Measurements from ENCODE around the gene FCHO1. TPM values are rescaled to one million over a fixed set of nuclear protein-coding genes. Genes with fewer than 3 reads are reported as not detected.
A peak's percentile ranks its signal among the peaks of the same experiment; 100 is the strongest.

FCHO1 gene, protein sequence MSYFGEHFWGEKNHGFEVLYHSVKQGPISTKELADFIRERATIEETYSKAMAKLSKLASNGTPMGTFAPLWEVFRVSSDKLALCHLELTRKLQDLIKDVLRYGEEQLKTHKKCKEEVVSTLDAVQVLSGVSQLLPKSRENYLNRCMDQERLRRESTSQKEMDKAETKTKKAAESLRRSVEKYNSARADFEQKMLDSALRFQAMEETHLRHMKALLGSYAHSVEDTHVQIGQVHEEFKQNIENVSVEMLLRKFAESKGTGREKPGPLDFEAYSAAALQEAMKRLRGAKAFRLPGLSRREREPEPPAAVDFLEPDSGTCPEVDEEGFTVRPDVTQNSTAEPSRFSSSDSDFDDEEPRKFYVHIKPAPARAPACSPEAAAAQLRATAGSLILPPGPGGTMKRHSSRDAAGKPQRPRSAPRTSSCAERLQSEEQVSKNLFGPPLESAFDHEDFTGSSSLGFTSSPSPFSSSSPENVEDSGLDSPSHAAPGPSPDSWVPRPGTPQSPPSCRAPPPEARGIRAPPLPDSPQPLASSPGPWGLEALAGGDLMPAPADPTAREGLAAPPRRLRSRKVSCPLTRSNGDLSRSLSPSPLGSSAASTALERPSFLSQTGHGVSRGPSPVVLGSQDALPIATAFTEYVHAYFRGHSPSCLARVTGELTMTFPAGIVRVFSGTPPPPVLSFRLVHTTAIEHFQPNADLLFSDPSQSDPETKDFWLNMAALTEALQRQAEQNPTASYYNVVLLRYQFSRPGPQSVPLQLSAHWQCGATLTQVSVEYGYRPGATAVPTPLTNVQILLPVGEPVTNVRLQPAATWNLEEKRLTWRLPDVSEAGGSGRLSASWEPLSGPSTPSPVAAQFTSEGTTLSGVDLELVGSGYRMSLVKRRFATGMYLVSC
- 1.7 TPM for total RNA-seq

DNA sequence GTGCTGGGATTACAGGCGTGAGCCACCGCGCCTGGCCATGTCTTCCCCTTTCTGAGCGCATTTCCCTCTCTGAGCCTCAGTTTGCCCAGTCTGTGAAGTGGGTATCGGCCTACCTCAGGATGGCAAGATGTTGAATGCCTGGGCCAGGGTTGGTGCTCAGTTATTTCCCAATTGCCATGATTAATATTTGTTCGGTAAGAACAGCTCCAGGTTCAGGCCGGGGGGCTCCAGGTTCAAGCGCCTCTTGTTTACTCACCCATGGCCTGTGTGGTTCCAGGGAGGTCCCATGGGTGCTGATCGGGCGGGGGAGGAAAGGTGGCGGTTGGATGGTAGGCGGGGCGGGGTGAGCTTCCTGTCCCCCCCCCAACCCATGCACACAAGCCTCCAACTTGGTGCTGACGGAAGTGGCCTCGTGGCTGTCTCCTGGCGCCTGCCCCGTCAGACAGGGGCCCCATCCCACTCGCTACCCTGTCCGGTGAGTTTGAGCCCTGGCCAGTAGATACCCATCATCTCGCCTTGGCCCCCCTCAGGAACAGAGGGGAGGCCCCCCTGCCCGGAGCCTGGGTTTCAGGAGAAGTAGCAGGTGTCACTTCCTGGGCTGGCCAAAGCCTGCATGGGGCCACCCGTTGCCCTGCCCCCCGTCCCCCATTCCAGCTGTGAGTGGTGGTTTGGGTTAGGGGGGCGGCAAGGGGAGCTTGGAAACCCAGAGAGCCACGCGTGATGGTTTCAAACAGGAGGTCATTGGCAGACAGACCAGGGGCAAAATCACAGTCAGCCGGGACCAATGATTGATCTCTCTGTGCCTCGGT lies at the start of gene FCHO1:
TSS of gene FCHO1 (plus strand) at position 375 of the 809 bp plus-strand sequence. CDS start 3,688 bp downstream, outside the sequence.
- ATAC-seq (peak; percentile 31), DNase-seq (ENCODE audit: low spot score) (no peak)

GRCh38 chr19:17703824-17704463 lies 47.3 kb upstream of the FCHO1 start:
- no peak for DNase-seq (ENCODE audit: low spot score)
- ATAC-seq = peak; percentile 79

DNA sequence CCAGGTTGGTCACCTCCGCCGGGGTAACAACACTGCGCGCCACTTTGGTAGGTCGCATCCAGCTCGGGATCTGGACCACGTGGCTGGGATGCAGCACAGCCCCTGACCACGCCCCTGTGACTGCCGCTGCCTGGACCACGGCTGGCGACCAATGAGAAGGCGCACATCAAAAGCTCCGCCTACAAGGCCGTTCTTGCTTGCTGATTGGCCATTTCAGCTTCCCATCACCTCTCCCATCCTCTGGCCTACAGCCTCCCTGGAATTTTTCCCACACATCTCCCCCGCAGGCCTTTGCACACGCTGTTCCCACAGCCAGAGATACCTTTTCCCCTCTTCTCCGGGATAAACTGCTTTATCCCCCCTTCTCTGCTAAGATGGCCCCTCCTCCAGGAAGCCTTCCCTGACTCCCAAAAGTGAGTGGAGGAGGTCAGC lies 44.5 kb upstream of the FCHO1 start:
- ATAC-seq (no peak), DNase-seq (ENCODE audit: low spot score) (no peak)

DNA sequence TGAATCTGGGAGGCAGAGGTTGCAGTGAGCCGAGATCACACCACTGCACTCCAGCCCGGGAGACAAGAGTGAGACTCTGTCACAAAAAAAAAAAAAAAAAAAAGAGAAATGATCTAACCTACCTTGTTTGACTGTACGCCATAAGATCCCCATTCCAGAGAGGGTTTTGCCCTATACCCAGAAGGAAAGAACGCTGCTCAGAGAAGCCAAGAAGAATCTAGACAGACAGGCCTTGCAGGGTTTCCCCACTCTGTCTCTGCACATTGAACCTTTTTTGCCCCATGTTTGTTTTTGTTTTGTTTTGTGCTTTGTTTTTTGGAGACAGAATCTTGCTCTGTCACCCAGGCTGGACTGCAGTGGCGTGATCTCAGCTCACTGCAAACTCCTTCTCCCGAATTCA lies 39.4 kb upstream of the FCHO1 start:
- no peak for DNase-seq (ENCODE audit: low spot score)
- ATAC-seq = no peak

DNA sequence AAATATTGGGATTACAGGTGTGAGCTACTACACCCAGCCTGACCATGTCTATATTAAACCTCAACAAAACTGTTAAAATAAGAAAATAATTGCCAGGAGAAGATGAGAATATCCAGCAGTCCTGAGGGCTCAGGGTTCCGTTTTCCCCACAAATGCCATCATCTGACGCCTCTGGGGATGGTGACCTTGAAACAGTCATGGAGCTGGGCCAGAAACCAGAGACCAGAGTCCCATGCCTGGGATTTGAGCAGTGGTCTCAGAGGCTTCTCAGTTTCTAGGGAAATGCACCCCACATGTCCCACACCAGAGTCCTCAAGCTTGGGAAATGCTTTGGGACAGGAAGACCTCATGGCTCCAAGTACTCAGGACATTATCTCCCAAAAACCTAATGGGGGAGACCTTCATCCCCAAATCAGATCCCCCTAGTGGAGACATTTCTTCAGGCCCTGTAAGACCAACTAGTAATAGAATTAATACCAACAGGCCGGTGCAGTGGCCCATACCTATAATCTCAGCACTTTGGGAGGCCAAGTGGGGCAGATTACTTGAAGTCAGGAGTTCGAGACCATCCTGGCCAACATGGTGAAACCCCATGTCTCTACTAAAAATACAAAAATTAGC lies 34.9 kb upstream of the FCHO1 start:
- no peak for ATAC-seq
- no peak for DNase-seq (ENCODE audit: low spot score)

DNA sequence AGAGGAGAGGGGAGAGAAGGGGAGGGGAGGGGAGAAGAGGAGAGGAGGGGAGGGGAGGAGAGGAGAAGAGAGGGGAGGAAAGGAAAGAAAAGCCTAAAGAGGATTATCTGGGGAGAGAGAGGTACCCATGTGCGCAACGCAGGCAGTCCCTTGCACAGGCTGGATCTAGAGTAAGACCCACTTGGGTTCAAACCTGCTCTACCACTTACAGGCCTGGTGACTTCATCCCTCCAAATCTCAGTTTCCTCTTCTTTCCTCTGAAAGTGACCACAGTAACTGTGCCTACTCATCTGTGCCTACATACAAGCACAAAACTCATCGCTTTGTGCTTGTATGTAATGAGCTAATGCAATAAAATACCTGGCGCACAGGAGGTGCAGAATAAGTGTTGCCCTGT lies 32.7 kb upstream of the FCHO1 start:
- no peak for DNase-seq (ENCODE audit: low spot score)
- ATAC-seq = no peak

GRCh38 chr19:17718947-17719711 lies 32.1 kb upstream of the FCHO1 start, which contains the start of gene MAP1S:
MAP1S (plus strand) TSS chr19:17719480; CDS start chr19:17719503, 23 bp downstream.
- peak; percentile 85 for ATAC-seq
- DNase-seq (ENCODE audit: low spot score) = peak; percentile 67

GRCh38 chr19:17719730-17720400 lies 31.4 kb upstream of the FCHO1 start:
- DNase-seq (ENCODE audit: low spot score) (no peak), ATAC-seq (peak; percentile 4)

DNA sequence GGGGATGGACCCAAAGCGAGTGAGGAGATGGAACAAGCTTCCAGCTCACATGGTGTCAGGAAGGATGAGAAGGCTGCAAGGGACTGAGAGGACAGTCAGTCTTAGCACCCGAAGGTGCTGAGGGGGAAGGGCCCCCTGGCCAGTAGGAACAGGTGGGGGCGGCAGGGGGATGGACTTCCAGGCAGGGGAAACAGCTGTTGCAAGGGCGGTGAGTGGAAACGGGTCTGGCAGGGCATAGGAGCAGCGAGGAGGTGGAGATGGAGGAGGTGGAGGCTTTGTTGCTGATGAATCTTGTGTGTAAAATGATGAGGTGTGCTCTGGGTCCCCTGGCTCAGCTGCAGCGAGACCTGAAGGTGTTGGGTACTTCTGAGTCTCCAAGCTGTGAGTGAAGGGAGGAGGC lies 30.8 kb upstream of the FCHO1 start:
- no peak for ATAC-seq
- no peak for DNase-seq (ENCODE audit: low spot score)

DNA sequence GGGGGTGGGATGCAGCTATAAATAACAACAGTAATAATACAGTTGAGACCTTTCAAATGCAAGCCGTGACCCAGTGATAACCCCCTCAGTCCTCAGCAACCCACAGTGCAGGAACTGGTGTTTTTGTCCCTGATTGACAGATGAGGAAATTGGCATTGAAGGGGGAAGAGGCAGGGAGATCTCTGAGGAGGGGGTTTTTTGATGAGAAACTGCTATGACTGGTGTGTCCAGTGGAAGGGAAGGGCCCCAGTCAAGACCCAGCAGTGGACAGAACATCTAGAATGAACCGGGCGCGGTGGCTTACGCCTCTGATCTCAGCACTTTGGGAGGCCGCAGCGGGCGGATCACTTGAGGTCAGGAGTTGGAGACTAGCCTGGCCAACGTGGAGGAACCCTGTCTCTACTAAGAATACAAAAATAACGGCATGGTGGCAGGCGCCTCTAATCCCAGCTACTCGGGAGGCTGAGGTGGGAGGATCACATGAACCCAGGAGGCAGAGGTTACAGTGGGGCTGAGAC lies 30.1 kb upstream of the FCHO1 start:
- no peak for ATAC-seq

GRCh38 chr19:17721821-17722220 lies 29.5 kb upstream of the FCHO1 start:
- no peak for DNase-seq (ENCODE audit: low spot score)
- ATAC-seq = peak; percentile 49

More for the DNA sequence above, 30.1 kb upstream of the FCHO1 start:
- no peak for DNase-seq (ENCODE audit: low spot score)

DNA sequence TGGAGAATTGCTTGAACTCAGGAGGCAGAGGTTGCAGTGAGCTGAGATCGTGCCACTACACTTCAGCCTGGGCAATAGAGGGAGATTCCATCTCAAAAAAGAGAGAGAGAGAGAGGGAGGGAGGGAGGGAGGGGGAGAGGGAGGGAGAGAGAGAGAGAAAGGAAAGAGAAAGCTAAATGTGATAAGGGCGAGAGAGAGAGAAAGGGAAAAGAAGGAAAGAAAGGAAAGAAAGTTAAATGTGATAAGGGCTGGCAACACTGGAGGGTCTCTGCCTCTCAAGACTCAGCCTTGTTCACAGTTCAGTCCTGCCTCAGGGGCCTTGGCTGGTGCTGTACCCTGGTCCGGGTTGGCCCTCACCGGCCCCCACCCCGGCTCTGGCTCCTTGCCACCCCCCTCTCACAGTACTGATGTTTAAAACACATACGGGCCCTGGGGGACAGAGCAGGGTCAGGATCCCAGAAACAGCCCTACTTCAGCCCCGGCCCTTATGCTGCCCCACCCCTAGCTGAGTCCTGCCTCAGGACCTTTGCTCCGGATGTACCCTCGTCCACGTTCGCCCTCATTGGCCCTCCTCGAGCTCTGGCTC lies 28.5 kb upstream of the FCHO1 start:
- DNase-seq (ENCODE audit: low spot score) = no peak
- no peak for ATAC-seq

DNA sequence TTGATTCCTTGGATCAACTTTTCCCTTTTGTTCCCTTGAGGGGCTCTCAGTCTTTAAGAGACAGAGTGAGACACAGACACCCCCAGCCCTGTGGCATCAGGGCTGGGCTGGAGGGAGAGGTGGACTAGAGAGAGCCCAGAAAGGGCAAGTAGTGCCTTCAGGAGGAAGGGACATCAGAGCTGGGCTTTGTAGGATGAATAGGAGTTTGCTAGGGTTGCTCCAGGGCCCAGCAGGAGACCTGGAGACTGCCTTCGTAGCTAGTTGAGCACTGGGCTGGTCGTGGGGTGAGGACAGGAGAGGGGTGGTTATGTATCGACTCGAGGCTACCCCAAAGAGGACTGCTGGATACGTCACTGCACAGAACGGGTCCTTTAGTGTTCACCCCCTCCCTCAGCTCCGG lies 26.6 kb upstream of the FCHO1 start:
- no peak for DNase-seq (ENCODE audit: low spot score)
- ATAC-seq = no peak

DNA sequence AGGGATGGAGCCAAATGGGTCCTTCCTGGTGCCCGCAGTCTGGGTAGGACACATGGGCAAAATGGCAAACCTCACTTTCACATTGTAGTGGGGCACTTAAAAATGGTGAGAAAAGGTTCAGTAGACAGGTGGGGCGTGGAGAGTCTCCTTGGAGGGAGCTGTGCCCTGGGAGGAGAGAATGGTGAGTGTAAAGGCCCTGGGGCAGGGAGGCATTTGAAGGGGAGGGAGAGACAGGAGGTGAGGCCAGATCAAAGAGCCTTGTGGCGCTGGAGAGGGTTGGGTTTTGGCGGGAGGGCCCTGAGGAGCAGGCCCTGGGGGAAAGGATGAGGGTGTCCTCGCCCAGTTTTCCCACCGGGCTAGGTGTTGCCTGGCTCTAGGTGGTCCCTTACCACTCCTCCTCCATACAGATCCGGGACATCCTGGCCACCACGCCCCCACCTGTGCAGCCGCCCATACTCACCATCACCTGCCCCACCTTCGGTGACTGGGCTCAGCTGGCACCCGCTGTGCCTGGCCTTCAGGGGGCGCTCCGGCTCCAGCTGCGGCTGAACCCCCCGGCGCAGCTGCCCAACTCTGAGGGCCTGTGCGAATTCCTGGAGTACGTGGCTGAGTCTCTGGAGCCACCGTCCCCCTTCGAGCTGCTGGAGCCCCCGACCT lies 25.7 kb upstream of the FCHO1 start:
- DNase-seq (ENCODE audit: low spot score) (no peak), ATAC-seq (no peak)

DNA sequence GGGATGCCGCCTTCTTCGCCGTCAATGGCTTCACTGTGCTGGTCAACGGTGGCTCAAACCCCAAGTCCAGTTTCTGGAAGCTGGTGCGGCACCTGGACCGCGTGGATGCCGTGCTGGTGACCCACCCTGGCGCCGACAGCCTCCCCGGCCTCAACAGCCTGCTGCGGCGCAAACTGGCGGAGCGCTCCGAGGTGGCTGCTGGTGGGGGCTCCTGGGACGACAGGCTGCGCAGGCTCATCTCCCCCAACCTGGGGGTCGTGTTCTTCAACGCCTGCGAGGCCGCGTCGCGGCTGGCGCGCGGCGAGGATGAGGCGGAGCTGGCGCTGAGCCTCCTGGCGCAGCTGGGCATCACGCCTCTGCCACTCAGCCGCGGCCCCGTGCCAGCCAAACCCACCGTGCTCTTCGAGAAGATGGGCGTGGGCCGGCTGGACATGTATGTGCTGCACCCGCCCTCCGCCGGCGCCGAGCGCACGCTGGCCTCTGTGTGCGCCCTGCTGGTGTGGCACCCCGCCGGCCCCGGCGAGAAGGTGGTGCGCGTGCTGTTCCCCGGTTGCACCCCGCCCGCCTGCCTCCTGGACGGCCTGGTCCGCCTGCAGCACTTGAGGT lies 25.0 kb upstream of the FCHO1 start:
- ATAC-seq = no peak
- DNase-seq (ENCODE audit: low spot score) = no peak

DNA sequence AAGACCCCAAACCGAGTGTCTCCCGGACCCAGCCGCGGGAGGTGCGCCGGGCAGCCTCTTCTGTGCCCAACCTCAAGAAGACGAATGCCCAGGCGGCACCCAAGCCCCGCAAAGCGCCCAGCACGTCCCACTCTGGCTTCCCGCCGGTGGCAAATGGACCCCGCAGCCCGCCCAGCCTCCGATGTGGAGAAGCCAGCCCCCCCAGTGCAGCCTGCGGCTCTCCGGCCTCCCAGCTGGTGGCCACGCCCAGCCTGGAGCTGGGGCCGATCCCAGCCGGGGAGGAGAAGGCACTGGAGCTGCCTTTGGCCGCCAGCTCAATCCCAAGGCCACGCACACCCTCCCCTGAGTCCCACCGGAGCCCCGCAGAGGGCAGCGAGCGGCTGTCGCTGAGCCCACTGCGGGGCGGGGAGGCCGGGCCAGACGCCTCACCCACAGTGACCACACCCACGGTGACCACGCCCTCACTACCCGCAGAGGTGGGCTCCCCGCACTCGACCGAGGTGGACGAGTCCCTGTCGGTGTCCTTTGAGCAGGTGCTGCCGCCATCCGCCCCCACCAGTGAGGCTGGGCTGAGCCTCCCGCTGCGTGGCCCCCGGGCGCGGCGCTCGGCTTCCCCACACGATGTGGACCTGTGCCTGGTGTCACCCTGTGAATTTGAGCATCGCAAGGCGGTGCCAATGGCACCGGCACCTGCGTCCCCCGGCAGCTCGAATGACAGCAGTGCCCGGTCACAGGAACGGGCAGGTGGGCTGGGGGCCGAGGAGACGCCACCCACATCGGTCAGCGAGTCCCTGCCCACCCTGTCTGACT lies 24.1 kb upstream of the FCHO1 start:
- ATAC-seq = no peak
- no peak for DNase-seq (ENCODE audit: low spot score)

Data from left lobe of liver (tissue), 2 donors.